HG03354 (cell line): ENCODE data around the gene ANO1.

Experiments used
- ATAC-seq: cut with Tn5 transposase; IDR thresholded peaks from one replicate; pipeline ENCODE4 v1.9.1; 2021; ENCODE audit warnings: mild to moderate bottlenecking; ENCODE audit not compliant: unreplicated experiment, poor library complexity, severe bottlenecking

Gene ANO1

GRCh38 chr11:70088735-70089250 lies 10.7 kb downstream of the ANO1 start:
- ATAC-seq: no peak

- no peak for ATAC-seq
Measured at GRCh38 chr11:70089631-70090030, 11.5 kb downstream of the ANO1 start.

GRCh38 chr11:70090961-70091381 lies 12.9 kb downstream of the ANO1 start:
- no peak for ATAC-seq

- no peak for ATAC-seq
Measured at GRCh38 chr11:70091638-70092037, 13.5 kb downstream of the ANO1 start.

- ATAC-seq: no peak
Measured at GRCh38 chr11:70092959-70093715, 15.0 kb downstream of the ANO1 start.

GRCh38 chr11:70095541-70096252 lies 17.6 kb downstream of the ANO1 start:
- no peak for ATAC-seq

GRCh38 chr11:70097783-70098563 lies 19.9 kb downstream of the ANO1 start:
- ATAC-seq: no peak

GRCh38 chr11:70098936-70099335 lies 20.8 kb downstream of the ANO1 start:
- no peak for ATAC-seq

GRCh38 chr11:70099578-70100279 lies 21.6 kb downstream of the ANO1 start:
- ATAC-seq: no peak

- ATAC-seq: no peak
Measured at GRCh38 chr11:70100280-70100603, 22.1 kb downstream of the ANO1 start.

- no peak for ATAC-seq
Measured at GRCh38 chr11:70100791-70101190, 22.7 kb downstream of the ANO1 start.

GRCh38 chr11:70103256-70103975 lies 25.3 kb downstream of the ANO1 start:
- ATAC-seq: no peak

- ATAC-seq: no peak
Measured at GRCh38 chr11:70104419-70104818, 26.3 kb downstream of the ANO1 start.

GRCh38 chr11:70104961-70105360 lies 26.8 kb downstream of the ANO1 start:
- no peak for ATAC-seq

GRCh38 chr11:70105369-70105754 lies 27.2 kb downstream of the ANO1 start:
- ATAC-seq: no peak

- no peak for ATAC-seq
Measured at GRCh38 chr11:70105755-70106571, 27.8 kb downstream of the ANO1 start.

GRCh38 chr11:70106757-70107156 lies 28.6 kb downstream of the ANO1 start:
- ATAC-seq: no peak

- ATAC-seq: no peak
Measured at GRCh38 chr11:70107191-70107590, 29.1 kb downstream of the ANO1 start.
